ENCODE data around the gene CALML4. TPM values are rescaled to one million over a fixed set of nuclear protein-coding genes. Genes with fewer than 3 reads are reported as not detected.
A peak's percentile ranks its signal among the peaks of the same experiment; 100 is the strongest.

The CALML4 gene
- total RNA-seq, 1 donor from 2014 or later = 12.8 TPM

DNA sequence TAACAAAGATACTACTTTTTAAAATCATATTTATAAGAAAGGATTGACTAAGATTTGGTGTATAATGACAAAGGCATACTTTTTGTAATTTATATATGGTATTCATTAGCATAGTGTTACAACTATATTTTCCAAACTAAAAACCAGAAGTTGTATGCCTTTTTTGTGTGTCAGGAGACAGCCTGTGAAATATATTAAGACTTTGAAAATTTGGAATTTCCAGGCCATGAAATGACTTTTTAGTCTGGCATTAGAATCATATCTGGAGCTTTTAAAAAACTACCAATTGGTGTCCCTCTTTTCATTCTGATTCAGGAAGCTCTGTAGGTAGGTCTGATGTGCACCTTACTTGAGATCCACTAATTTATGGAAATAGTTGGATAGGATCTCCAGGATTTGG is 41.9 kb downstream of the CALML4 start:
- intact Hi-C loops (cut with DNase I) = no loop called here
- ATAC-seq (no peak), DNase-seq (ENCODE audit: low spot score) (no peak)

DNA sequence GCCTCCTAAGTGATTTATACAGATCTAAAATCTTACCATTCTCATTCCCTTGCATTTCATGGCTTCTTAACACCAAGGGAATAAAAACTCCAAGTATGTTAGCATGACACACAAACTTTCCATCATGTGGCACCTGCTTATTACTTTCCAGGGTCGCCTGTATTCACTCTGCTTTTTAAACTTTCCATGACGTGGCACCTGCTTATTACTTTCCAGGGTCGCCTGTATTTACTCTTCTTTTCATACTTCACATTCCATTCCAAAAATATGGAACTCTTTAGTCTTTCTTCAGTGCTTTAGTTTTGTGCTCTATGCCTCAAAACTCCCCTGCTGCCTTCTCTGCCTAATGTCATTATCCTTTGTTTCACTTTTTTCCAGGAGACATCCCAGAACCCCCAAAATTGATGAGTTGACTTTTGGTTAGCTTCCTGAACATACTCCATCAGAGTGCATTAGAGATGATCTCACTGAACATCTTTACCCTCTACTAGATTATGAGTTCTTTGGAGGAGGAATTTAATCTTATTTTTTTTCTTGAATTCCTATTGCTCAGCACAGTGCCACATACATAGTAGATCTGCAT is 47.0 kb downstream of the CALML4 start:
- intact Hi-C loops (cut with DNase I) = loop anchor here (5.0 kb wide), 1 partner anchor 296 kb away; no protein-coding TSS in a partner anchor
- ATAC-seq = peak; percentile 43
- DNase-seq (ENCODE audit: low spot score) = no peak

GRCh38 chr15:68157074-68157473 is 48.1 kb downstream of the CALML4 start:
- intact Hi-C loops (cut with DNase I) = loop anchor here (5.0 kb wide), 1 partner anchor 295 kb away; no protein-coding TSS in a partner anchor
- DNase-seq (ENCODE audit: low spot score) (no peak), ATAC-seq (no peak)

DNA sequence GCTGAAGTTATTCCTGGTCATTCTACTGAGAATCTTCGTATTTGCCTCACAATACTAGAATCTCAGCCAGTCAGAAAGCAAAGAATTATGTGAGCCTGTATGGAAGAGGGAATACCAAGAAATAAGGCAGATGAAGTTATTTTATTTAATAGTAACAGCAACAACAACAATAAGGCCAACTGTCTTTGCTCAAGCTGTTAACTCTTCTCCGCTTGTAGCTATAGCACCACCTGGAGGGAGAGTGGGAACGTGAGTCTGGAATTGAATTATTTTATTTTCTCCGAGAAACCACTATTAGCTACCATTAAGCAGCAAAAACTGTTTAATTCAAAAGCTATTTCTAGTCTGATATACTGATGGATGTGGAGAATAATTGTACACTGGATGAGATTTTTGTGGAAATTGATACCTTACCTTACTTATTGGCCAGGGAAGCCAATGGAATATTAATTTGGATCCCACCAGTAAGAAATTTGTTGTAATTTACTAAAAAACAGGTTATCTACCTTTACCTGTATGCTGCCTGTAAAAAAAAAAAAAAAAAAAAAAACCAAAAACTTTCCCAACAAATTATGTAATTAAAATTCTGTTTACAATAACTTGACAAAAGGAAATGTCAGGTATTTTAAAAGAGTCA is 50.1 kb downstream of the CALML4 start:
- DNase-seq (ENCODE audit: low spot score) = no peak
- intact Hi-C loops (cut with DNase I) = loop anchor here (5.0 kb wide), 1 partner anchor 293 kb away; no protein-coding TSS in a partner anchor
- ATAC-seq = peak; percentile 83

DNA sequence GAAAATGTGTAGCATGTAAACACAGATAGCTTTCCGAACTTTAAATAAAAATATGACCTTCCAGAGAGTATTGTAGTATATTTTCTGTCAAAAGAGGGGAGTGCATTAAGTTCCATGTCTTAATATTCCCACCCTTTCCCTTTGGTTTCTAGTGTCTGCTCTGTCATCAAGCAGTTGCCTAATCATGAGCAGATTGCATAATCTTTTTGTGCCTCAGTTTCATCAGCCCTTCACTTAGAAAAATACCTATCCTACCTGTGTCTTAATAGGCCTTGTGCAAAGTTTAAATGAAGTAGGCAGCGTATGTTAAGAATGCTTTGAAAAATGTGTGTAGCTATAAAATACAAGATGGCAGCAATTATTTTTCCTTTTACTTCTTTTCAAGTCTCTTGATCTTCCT is 52.8 kb downstream of the CALML4 start:
- ATAC-seq (no peak), DNase-seq (ENCODE audit: low spot score) (no peak)
- intact Hi-C loops (cut with DNase I) = no loop called here

DNA sequence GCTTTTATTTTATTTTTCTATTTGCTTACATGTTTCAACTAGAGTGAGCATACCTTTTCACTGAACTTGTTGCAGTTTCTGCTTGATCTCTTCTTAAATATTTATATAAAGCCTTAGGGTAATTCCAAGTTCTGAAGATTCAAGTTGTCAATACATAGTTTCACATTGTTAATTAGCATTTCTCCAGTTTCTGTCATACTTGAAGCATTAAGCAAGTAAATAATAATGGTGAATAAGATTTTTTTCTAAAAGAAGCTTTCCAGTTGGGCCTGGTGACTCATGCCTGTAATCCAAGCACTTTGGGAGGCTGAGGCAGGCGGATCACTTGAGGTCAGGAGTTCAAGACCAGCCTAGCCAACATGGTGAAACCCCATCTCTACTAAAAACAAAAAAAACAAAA is 53.9 kb downstream of the CALML4 start:
- intact Hi-C loops (cut with DNase I) = no loop called here
- no peak for DNase-seq (ENCODE audit: low spot score)
- ATAC-seq = no peak

- intact Hi-C loops (cut with DNase I) = no loop called here
- DNase-seq (ENCODE audit: low spot score) (no peak), ATAC-seq (no peak)
Measured at GRCh38 chr15:68150187-68150586, 54.9 kb downstream of the CALML4 start.

- intact Hi-C loops (cut with DNase I) = no loop called here
- ATAC-seq = no peak
- no peak for DNase-seq (ENCODE audit: low spot score)
Measured at GRCh38 chr15:68149059-68149458, 56.1 kb downstream of the CALML4 start.

DNA sequence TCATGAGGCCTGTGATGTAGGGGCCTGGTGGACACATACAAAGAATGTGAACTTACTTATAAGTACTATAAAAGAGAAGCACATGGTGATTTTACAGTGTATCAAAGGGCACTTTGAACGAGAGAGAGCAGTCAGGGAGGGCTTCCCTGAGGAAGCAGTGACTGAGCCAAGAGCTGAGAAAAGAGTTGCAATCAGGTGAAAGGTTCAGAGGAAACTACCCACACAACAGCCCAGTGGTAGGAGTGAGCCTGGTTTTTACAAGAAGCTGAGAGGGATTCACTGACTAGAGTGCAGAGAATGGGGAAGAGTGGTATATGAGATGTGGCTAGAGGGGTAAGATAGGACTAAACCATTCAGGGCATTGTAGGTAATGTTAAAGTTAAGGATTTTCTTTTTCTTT is 57.1 kb downstream of the CALML4 start:
- ATAC-seq (no peak), DNase-seq (ENCODE audit: low spot score) (no peak)
- intact Hi-C loops (cut with DNase I) = no loop called here

DNA sequence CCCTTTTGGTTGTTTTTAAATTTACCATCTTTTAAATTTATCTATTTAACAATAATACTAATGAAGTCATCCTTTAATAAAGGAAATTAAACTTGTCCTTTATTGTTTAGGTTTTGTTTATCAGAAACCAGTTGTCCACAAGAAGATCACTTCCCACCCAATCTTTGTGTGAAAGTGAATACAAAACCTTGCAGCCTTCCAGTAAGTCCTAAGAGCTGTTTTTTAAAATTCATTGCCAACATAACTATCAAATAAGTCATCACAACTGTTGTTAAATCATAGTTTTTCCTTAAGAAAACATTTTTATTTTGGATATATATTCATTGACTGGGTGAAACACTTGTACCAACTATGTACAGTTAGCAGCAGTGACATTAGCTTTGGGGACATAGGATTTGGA is 59.4 kb downstream of the CALML4 start:
- DNase-seq (ENCODE audit: low spot score) (no peak), ATAC-seq (no peak)
- intact Hi-C loops (cut with DNase I) = no loop called here

GRCh38 chr15:68143785-68144184 is 61.3 kb downstream of the CALML4 start:
- no peak for DNase-seq (ENCODE audit: low spot score)
- intact Hi-C loops (cut with DNase I) = no loop called here
- ATAC-seq = no peak

DNA sequence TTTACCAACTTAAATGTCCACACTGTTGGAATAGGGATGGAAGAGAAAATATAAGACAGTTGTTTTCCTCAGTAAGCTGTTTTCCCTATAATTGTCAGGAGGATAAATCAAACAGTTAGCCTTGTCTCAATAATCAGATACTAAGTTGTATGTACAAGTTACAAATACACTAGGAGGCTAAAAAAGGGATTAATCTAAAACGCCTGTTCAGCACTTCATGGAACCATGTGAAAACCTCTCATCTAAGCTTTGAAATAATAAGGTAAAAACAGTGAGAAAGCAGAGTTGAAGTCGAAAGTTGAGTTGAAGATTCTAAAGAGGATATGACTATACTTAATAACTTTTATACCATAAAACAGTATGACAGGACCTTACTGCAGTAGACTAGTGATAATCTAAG is 62.0 kb downstream of the CALML4 start:
- DNase-seq (ENCODE audit: low spot score) (no peak), ATAC-seq (no peak)
- intact Hi-C loops (cut with DNase I) = no loop called here

Other genes with a start within 250 kb of the CALML4 start
- 59.9 TPM for gene PIAS1, start 151.0 kb downstream of the CALML4 start, total RNA-seq
- gene CLN6, start 24.4 kb upstream of the CALML4 start, total RNA-seq = 15.0 TPM
- gene FEM1B, start 72.4 kb upstream of the CALML4 start, total RNA-seq = 58.0 TPM
- gene ITGA11, start 226.8 kb upstream of the CALML4 start, total RNA-seq = 10.3 TPM